Astrocyte of the cerebellum (primary cell): Measurements from ENCODE around the gene CCDC71L.
"Not testable (repeated sequence)": the region's sequence is repeated elsewhere in the genome, so short reads cannot be mapped to it uniquely, and the experiment has no call there.

Source experiments
- DNase-seq: peaks from one replicate; pipeline ENCODE4 v3.0.0-alpha.2; 2011; ENCODE audit warnings: low read depth
- H3K4me3 ChIP-seq: 2 replicates; pipeline ENCODE4 v1.5.1; 2011; ENCODE audit warnings: mild to moderate bottlenecking, low read depth, low read length, moderate library complexity
- in situ Hi-C: cut with HindIII; loops from 2 replicates; pipeline ENCODE4 v1.10.0; 2017; ENCODE audit warnings: low sequenced_read_pairs
- TF ChIP-seq, protein P1 (sequence below): IDR thresholded peaks from 2 replicates; pipeline ENCODE4 v1.5.1; 2012; ENCODE audit warnings: low read length, low read depth, moderate library complexity, mild to moderate bottlenecking; ENCODE audit errors: missing control alignments

The CCDC71L gene

DNA sequence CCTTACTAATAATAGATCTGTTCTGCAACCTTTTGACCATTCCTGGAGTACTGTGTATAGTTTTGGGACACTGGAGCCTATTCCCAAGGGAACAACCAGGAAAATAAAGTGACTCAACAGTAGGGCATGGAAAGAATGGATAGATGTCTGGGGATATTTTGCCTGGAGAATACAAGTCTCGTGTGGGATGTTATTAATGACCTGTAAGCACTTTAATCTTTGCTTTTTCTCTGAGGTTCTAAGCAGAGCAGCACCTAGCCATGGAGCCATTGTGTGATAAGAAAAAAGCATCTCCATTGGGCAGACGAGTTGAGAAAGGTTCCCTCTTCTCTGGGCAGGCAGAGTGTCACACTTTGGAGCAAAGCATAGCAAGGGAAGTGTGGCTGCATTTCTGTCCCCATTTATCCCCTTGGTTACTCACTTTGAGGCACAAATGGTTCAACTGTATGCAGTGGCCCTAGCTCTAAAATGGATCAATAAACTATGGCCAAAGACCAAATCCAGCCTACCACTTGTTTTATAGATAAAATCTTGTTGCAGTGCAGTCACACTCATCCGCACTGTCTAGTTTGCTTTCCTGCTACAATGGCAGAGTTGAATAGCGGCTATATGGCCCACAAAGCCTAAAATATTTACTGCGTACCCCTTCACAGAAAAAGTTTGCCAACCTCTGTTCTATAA, 21.0 kb upstream of the CCDC71L start:
- no peak for DNase-seq
- in situ Hi-C loops = no loop called here
- H3K4me3 ChIP-seq = no peak overlapping the region
- TF ChIP-seq, protein P1, sequence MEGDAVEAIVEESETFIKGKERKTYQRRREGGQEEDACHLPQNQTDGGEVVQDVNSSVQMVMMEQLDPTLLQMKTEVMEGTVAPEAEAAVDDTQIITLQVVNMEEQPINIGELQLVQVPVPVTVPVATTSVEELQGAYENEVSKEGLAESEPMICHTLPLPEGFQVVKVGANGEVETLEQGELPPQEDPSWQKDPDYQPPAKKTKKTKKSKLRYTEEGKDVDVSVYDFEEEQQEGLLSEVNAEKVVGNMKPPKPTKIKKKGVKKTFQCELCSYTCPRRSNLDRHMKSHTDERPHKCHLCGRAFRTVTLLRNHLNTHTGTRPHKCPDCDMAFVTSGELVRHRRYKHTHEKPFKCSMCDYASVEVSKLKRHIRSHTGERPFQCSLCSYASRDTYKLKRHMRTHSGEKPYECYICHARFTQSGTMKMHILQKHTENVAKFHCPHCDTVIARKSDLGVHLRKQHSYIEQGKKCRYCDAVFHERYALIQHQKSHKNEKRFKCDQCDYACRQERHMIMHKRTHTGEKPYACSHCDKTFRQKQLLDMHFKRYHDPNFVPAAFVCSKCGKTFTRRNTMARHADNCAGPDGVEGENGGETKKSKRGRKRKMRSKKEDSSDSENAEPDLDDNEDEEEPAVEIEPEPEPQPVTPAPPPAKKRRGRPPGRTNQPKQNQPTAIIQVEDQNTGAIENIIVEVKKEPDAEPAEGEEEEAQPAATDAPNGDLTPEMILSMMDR = no peak

DNA sequence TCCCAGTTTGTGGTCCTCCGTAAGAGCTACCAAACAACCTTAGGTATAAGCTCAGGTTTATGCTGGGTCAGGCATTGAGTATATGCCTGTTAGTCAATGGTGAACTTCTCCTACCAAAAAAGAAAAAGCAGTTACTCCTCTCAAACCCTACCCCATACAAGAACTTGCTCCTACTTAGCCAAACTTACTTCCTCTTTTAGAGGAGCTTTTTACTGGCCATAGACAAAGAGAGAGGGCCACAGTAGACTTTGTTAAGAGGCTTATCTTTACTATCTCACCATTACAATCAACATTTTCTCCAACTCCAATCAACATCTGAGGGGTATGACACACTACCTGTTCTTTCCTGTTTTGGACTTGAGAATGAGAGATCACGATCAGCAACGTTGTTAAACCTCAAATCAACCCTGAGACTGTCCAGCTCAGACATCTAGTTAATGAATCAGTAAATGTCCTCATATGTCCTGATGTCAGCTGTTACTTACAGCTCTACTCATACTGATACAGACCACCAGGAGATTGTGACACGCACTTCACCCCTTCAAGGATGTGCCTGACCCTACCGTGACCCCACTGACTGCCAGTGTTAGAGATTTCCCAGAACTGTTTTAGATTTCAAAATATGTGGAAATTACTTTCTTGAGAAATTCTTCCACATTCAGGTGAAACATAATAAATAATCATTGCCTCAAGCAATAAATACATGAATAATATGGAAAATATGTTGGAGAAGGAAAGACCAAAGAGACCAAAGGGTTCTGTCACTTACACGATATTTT, 18.4 kb upstream of the CCDC71L start:
- in situ Hi-C loops = no loop called here
- DNase-seq = no peak
- TF ChIP-seq, protein P1 = no peak
- H3K4me3 ChIP-seq = no peak overlapping the region

DNA sequence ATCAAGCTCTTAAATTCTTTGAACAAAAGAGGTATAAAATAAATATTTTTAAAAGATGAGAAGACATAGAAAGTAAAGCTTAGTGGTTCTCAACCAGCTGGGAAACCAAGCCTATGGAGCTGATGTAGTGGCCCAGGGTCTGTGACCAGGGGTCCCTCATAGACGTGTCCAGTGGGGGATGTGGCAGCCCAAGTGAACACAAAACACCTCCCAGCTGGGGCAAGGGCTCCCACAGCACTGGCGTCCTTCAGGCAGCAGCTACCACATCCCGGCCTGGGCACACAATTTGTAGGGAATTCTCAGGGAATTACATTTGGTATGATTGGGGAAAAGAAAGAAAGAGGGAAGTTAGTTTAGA, 17.8 kb upstream of the CCDC71L start:
- DNase-seq = no peak
- in situ Hi-C loops = no loop called here
- TF ChIP-seq, protein P1 = no peak

DNA sequence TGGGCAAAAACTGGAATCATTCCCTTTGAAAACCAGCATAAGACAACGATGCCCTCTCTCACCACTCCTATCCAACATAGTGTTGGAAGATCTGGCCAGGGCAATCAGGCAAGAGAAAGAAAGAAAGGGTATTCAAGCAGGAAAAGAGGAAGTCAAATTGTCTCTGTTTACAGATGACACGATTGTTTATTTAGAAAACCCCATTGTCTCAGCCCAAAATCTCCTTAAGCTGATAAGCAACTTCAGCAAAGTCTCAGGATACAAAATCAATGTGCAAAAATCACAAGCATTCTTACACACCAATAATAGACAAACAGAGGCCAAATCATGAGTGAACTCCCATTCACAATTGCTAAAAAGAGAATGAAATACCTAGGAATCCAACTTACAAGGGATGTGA, 15.5 kb upstream of the CCDC71L start:
- H3K4me3 ChIP-seq, DNase-seq, in situ Hi-C loops: not testable (repeated sequence)

More for the DNA sequence above, 17.8 kb upstream of the CCDC71L start:
- no peak overlapping the region for H3K4me3 ChIP-seq

DNA sequence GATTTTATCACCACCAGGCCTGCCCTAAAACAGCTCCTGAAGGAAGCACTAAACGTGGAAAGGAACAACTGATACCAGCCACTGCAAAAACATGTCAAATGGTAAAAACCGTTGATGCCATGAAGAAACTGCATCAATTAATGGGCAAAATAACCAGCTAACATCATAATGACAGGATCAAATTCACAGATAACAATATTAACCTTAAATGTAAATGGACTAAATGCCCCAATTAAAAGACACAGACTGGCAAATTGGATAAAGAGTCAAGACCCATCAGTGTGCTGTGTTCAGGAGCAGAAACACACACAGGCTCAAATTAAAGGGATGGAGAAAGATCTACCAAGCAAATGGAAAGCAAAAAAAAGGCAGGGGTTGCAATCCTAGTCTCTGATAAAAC, 12.7 kb upstream of the CCDC71L start:
- DNase-seq, in situ Hi-C loops, H3K4me3 ChIP-seq: not testable (repeated sequence)

DNA sequence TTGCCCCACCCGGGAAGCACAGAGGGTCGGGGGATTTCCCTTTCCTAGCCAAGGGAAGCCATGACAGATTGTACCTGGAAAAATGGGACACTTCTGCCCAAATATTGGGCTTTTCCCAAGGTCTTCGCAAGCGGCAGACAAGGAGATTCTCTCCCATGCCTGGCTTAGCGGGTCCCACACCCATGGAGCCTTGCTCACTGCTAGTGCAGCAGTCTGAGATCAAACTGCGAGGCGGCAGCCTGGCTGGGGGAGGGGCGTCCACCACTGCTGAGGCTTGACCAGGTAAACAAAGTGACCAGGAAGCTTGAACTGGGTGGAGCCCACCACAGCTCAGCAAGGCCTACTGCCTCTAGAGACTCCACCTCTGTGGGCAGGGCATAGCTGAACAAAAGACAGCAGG, 11.0 kb upstream of the CCDC71L start:
- H3K4me3 ChIP-seq, DNase-seq, in situ Hi-C loops: not testable (repeated sequence)

DNA sequence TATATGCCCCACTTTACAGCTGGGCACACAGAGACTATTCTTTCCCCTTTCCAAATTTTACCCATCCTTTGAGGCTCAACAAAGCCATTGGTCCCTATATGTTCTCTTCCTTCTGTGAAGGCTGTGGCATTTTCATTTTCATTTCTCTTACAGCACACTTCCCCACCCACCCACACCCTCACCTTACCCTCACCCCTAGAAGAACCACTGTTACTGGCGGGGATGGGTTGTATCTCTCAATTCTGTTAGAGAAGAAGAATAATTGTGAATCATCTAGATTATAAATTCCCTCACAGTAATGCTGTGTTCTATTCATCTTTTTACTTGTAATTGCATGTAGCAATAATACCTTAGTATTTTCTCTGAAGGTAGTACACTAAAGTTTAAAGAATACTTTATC, 10.2 kb upstream of the CCDC71L start:
- DNase-seq = no peak
- H3K4me3 ChIP-seq = no peak overlapping the region
- in situ Hi-C loops = no loop called here
- TF ChIP-seq, protein P1 = no peak

DNA sequence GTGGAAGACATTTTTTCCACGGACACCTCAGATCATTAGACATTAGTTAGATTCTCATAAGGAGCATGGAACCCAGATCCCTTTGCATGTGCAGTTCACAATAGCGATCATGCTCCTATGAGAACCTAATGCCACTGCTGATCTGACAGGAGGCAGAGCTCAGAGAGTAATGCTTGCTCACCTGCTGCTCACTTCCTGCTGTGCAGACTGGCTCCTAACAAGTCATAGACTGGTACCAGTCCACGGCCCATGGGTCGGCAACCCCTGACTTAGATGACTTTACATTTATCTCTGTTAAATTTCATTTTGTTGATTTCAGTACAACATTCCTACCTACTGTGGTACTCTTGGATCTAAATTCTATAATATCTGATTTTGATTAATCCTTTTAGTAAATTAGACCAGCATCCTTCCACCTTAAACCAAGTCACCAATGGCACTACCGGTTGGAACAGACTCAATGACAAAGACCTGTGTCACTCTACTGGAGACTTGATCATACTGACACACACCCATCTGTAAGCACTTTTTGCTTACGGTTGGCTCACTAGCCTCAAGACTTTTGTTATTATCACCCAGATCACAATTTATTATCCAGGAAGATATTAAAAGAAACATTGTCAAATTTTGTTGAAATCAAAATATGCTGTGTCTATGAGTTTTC, 8.0 kb upstream of the CCDC71L start:
- in situ Hi-C loops = no loop called here
- no peak overlapping the region for H3K4me3 ChIP-seq
- DNase-seq = no peak
- TF ChIP-seq, protein P1 = no peak
